ENCODE measurements around the gene XRCC6. TPM values are rescaled to one million over a fixed set of nuclear protein-coding genes. Genes with fewer than 3 reads are reported as not detected.

Gene XRCC6
- total RNA-seq, 1 donor from 2014 or later, result 158 TPM

DNA sequence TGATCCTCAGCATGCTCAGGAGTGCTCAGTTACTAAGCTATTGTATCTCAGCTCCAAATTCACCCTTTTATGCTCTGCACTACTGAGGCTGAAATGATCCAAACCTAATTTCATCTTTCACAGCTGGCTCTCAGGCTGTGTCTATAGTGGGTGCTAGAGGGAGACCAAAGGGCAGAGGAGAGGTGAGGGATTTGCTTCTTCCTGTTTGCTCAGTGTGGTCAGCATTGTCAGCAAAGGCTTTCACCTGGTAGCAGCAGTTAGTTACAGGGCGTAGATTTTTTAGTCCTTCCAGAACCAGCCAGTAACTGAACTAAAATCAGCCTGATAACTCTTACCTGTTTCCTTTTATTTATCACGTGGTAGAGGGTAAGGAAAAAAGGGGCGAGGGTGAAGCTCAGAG, 33.2 kb downstream of the XRCC6 start:
- no peak for DNase-seq (ENCODE audit: extremely low spot score in 2 of 2)
- Histone ChIP-seq H3K4me3 (no peak overlapping the region), H3K4me1 (no peaks in the 10 kb centered on the region), H3K27me3 (no peaks in the 10 kb centered on the region), H3K36me3 (peaks cover 7 to 96% of the 10 kb centered on the region in 2 donors), H3K27ac (no peak overlapping the region), H3K9me3 (no peaks in the 10 kb centered on the region)
- TF ChIP-seq POLR2AphosphoS5 (IDR thresholded peaks at IDR 0.05; ENCODE audit: insufficient read depth in 1 of 2, low read depth in 1 of 2) (no peak), POLR2A (IDR thresholded peaks at IDR 0.05) (no peak)
- TF ChIP-seq, protein P1, sequence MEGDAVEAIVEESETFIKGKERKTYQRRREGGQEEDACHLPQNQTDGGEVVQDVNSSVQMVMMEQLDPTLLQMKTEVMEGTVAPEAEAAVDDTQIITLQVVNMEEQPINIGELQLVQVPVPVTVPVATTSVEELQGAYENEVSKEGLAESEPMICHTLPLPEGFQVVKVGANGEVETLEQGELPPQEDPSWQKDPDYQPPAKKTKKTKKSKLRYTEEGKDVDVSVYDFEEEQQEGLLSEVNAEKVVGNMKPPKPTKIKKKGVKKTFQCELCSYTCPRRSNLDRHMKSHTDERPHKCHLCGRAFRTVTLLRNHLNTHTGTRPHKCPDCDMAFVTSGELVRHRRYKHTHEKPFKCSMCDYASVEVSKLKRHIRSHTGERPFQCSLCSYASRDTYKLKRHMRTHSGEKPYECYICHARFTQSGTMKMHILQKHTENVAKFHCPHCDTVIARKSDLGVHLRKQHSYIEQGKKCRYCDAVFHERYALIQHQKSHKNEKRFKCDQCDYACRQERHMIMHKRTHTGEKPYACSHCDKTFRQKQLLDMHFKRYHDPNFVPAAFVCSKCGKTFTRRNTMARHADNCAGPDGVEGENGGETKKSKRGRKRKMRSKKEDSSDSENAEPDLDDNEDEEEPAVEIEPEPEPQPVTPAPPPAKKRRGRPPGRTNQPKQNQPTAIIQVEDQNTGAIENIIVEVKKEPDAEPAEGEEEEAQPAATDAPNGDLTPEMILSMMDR (IDR thresholded peaks at IDR 0.05), result no peak
- intact Hi-C loops (cut with DNase I), result no loop called here

DNA sequence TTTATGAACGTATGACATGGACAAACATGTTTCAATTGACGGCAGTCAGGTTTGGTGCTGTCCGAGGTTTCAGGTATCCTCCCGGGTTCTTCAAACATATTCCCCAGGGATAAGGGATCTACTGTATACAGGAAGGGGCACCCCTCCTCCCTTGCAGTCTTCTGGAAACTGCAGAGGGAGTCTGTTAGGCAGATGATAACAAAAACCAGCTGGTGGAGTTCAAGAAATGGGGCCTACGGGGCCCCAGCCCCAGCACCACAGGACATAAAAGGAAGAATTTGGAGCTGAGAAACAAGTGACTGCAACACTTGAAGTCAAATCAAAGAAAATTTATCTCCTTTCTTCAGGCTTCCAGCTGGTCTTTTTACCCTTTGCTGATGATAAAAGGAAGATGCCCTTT, 35.5 kb downstream of the XRCC6 start:
- peaks cover 7 to 97% of the 10 kb centered on the region in 2 donors for H3K36me3 ChIP-seq
- H3K27ac ChIP-seq, result no peak overlapping the region
- H3K4me3 ChIP-seq, result no peak overlapping the region
- H3K27me3 ChIP-seq, result no peaks in the 10 kb centered on the region
- H3K4me1 ChIP-seq, result no peaks in the 10 kb centered on the region
- no peak for DNase-seq (ENCODE audit: extremely low spot score in 2 of 2)
- intact Hi-C loops (cut with DNase I), result no loop called here
- no peaks in the 10 kb centered on the region for H3K9me3 ChIP-seq
- TF ChIP-seq POLR2AphosphoS5 (IDR thresholded peaks at IDR 0.05; ENCODE audit: insufficient read depth in 1 of 2, low read depth in 1 of 2) (no peak), POLR2A (IDR thresholded peaks at IDR 0.05) (no peak)
- TF ChIP-seq, protein P1 (IDR thresholded peaks at IDR 0.05), result no peak

DNA sequence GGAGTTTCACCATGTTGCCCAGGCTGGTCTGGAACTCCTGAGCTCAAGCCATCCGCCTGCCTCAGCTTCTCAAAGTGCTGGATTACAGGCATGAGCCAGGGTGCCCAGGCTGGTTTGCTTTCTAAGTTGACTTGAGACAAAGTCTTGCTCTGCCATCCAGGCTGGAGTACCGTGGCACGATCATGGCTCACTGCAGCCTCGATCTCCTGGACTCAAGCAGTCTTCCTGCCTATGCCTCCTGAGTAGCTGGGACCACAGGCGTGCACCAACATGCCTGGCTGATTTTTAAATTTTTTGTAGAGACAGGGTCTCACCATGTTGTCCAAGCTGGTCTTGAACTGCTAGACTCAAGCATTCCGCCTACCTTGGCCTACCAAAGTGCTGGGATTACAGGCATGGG, 36.6 kb downstream of the XRCC6 start:
- H3K27me3 ChIP-seq, result no peaks in the 10 kb centered on the region
- no peak overlapping the region for H3K27ac ChIP-seq
- intact Hi-C loops (cut with DNase I), result no loop called here
- H3K4me3 ChIP-seq, result no peak overlapping the region
- no peaks in the 10 kb centered on the region for H3K4me1 ChIP-seq
- DNase-seq (ENCODE audit: extremely low spot score in 2 of 2), result no peak
- H3K36me3 ChIP-seq, result peaks cover 7 to 97% of the 10 kb centered on the region in 2 donors
- TF ChIP-seq POLR2A (IDR thresholded peaks at IDR 0.05), result no peak
- TF ChIP-seq, protein P1 (IDR thresholded peaks at IDR 0.05), result no peak
- no peak for TF ChIP-seq POLR2AphosphoS5 (IDR thresholded peaks at IDR 0.05; ENCODE audit: insufficient read depth in 1 of 2, low read depth in 1 of 2)
- H3K9me3 ChIP-seq, result no peaks in the 10 kb centered on the region

DNA sequence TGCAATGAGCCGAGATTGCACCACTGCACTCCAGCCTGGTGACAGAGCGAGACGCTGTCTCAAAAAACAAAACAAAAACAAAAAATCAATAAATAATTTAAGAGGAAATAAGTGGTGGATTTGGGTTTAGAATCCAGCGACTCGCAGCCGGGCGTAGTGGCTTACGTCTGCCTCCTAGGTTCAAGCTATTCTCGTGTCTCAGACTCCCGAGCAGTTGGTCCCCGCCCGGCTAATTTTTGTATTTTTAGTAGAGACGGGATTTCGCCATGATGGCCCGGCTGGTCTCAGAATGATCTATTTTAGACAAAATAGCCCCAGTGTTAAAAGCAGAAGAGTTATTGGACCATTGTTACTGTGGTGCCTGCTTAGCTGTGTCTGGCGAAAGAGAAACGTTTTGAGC, 37.8 kb downstream of the XRCC6 start:
- no peak overlapping the region for H3K27ac ChIP-seq
- no peaks in the 10 kb centered on the region for H3K4me1 ChIP-seq
- H3K4me3 ChIP-seq, result no peak overlapping the region
- no peak for DNase-seq (ENCODE audit: extremely low spot score in 2 of 2)
- TF ChIP-seq, protein P1 (IDR thresholded peaks at IDR 0.05), result no peak
- TF ChIP-seq POLR2A (IDR thresholded peaks at IDR 0.05), result no peak
- TF ChIP-seq POLR2AphosphoS5 (IDR thresholded peaks at IDR 0.05; ENCODE audit: insufficient read depth in 1 of 2, low read depth in 1 of 2), result no peak
- H3K36me3 ChIP-seq, result peaks cover 4 to 97% of the 10 kb centered on the region in 2 donors
- H3K27me3 ChIP-seq, result no peaks in the 10 kb centered on the region
- H3K9me3 ChIP-seq, result no peaks in the 10 kb centered on the region
- intact Hi-C loops (cut with DNase I), result no loop called here

DNA sequence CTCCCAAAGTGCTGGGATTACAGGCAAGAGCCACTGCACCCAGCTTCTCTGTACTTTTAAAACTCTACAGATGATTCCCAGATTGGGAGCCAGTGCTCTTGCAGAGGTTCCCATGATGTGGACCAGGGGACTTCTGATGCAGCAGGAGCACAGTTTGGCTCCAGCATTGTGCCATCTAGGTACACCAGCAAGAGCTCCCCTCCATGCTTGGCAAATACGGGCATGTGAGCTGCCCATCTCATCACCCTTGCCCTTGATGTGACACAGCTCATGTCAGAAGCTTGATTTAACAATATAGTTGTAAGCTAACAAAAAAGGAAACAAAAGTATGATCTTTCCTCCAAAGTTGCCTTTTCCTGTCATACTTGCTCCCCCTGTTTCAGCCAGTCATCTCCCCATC, 38.8 kb downstream of the XRCC6 start:
- no peak for DNase-seq (ENCODE audit: extremely low spot score in 2 of 2)
- TF ChIP-seq POLR2AphosphoS5 (IDR thresholded peaks at IDR 0.05; ENCODE audit: insufficient read depth in 1 of 2, low read depth in 1 of 2) (no peak), POLR2A (IDR thresholded peaks at IDR 0.05) (no peak)
- TF ChIP-seq, protein P1 (IDR thresholded peaks at IDR 0.05), result no peak
- Histone ChIP-seq H3K36me3 (peaks cover 4 to 97% of the 10 kb centered on the region in 2 donors), H3K4me1 (no peaks in the 10 kb centered on the region), H3K27me3 (no peaks in the 10 kb centered on the region), H3K4me3 (no peak overlapping the region), H3K9me3 (no peaks in the 10 kb centered on the region), H3K27ac (no peak overlapping the region)
- intact Hi-C loops (cut with DNase I), result no loop called here

Measured in vagina (tissue), 2 donors.